Measurements from ENCODE around the gene ANKRD13A.
A peak's percentile ranks its signal among the peaks of the same experiment; 100 is the strongest.

Gene ANKRD13A

DNA sequence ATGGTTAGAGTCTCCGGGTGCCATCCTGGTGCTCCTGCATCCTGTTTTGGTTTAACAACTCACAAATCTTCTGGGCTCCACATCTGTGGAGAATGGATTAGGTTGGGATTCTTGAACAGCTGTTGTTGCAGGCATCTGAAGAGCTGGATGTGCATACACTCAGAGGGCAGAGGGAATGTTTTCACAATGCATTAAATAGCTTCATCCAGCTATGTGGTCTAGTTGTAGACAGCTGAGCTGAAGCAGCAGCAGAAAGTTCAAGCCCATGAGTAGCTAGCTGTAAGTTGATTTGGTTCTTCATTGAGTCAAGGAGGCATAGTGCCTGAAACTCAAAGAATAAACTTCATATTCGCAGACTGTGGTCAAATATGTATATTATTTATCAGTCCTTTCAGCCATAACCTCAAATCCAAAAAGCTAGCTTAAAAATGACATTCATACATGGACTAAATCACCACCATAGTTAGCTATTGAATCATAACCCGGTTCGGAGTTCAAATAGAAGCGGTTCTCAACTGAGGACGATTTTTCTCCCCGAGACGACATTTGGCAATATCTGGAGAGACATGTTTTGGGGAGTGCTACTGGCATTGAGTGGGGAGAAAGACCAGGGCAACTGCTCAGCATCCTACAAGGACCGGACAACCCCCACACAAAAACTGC is 858 bp upstream of the ANKRD13A start:
- ChIA-PET CTCF (interaction anchor here (0.8 to 1.4 kb wide), 2 partner anchors 26 to 51 kb away, joined by 3 to 4 read pairs; no protein-coding TSS in a partner anchor), POLR2A (interaction anchor here (0.8 to 1.7 kb wide), 6 partner anchors 11 to 110 kb away, joined by 3 to 5 read pairs (median 3); no protein-coding TSS in a partner anchor)
- H3K4me3 ChIP-seq (ENCODE audit: low read depth, low read length) = peak overlapping the region; percentile 87
- no peak for DNase-seq (ENCODE audit: low read depth, low spot score)
- TF ChIP-seq, protein P1, sequence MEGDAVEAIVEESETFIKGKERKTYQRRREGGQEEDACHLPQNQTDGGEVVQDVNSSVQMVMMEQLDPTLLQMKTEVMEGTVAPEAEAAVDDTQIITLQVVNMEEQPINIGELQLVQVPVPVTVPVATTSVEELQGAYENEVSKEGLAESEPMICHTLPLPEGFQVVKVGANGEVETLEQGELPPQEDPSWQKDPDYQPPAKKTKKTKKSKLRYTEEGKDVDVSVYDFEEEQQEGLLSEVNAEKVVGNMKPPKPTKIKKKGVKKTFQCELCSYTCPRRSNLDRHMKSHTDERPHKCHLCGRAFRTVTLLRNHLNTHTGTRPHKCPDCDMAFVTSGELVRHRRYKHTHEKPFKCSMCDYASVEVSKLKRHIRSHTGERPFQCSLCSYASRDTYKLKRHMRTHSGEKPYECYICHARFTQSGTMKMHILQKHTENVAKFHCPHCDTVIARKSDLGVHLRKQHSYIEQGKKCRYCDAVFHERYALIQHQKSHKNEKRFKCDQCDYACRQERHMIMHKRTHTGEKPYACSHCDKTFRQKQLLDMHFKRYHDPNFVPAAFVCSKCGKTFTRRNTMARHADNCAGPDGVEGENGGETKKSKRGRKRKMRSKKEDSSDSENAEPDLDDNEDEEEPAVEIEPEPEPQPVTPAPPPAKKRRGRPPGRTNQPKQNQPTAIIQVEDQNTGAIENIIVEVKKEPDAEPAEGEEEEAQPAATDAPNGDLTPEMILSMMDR (IDR thresholded peaks at IDR 0.05; ENCODE audit: insufficient read depth, low read length, missing control alignments) = no peak

DNA sequence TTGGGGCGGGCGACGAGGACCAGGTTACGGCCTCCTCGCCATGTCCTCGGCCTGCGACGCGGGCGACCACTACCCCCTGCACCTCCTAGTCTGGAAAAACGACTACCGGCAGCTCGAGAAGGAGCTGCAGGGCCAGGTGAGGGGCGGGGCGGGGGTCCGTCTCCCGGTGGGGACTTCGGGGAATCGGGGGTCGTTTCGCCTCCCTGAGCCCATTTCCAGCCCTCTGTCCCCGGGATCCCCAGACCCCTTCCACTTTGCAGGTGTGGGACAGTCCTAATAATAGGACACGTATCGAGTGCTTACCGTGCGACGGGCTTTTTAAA is 380 bp downstream of the ANKRD13A start:
- peak overlapping the region; percentile 87 for H3K4me3 ChIP-seq (ENCODE audit: low read depth, low read length)
- TF ChIP-seq, protein P1 (IDR thresholded peaks at IDR 0.05; ENCODE audit: insufficient read depth, low read length, missing control alignments) = no peak
- DNase-seq (ENCODE audit: low read depth, low spot score) = no peak
- POLR2A ChIA-PET = interaction anchor here (0.8 to 1.7 kb wide), 6 partner anchors 12 to 281 kb away, joined by 3 to 5 read pairs (median 4); no protein-coding TSS in a partner anchor
- CTCF ChIA-PET = no interaction called here

DNA sequence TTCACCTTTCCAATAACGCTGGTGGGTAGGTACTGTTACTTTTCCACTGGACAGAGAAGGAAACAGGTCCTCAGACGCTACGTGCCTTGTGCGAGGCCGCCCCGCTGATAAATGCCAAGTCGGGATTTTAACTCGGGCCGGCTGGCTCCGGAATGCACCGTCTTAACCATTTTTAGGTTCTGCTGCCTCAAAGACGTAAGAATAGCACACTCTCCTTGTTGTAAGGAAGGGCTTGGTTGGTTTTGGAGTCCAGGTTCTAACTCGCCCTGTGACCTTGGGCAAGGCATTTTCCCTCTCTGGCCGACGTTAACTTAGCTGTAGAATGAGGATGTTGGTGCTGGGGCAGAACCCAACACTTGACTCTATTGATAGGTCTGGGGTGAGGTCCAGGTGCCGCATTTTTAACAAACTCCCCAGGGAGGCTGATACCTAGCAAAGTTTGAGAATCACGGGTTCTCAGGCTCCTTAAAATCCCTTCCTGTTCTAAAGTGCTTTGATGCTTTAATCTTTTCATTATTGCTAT is 814 bp downstream of the ANKRD13A start:
- peak overlapping the region; percentile 87 for H3K4me3 ChIP-seq (ENCODE audit: low read depth, low read length)
- POLR2A ChIA-PET = interaction anchor here (0.6 kb wide), 1 partner anchor 49 kb away, joined by 3 read pairs; no protein-coding TSS in a partner anchor
- TF ChIP-seq, protein P1 (IDR thresholded peaks at IDR 0.05; ENCODE audit: insufficient read depth, low read length, missing control alignments) = no peak
- no peak for DNase-seq (ENCODE audit: low read depth, low spot score)
- CTCF ChIA-PET = no interaction called here

DNA sequence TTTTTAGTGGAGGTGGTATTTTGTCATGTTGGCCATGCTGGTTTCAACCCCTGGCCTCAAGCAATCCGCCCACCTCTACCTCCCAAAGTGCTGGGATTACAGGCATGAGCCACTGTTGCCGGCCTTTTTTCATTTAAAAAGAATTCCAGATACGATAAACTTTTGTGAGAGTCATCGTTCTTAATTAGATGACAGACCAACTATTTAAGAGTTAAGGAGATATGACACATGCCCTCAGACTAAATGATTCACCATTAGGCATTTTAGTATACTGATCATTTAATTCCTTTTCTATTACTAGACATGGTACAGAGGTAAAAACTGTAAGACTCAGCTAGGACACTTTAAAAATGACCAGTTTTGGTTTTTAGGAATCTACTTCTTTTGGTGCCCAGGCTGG is 2.4 kb downstream of the ANKRD13A start:
- CTCF ChIA-PET = interaction anchor here (0.6 to 1.2 kb wide), 2 partner anchors 19 to 1328 kb away, joined by 3 to 5 read pairs; no protein-coding TSS in a partner anchor
- H3K4me3 ChIP-seq (ENCODE audit: low read depth, low read length) = peak overlapping the region; percentile 87
- DNase-seq (ENCODE audit: low read depth, low spot score) = peak; percentile 61
- TF ChIP-seq, protein P1 (IDR thresholded peaks at IDR 0.05; ENCODE audit: insufficient read depth, low read length, missing control alignments) = no peak
- POLR2A ChIA-PET = interaction anchor here (0.6 kb wide), 1 partner anchor 20 kb away, joined by 3 read pairs; no protein-coding TSS in a partner anchor

DNA sequence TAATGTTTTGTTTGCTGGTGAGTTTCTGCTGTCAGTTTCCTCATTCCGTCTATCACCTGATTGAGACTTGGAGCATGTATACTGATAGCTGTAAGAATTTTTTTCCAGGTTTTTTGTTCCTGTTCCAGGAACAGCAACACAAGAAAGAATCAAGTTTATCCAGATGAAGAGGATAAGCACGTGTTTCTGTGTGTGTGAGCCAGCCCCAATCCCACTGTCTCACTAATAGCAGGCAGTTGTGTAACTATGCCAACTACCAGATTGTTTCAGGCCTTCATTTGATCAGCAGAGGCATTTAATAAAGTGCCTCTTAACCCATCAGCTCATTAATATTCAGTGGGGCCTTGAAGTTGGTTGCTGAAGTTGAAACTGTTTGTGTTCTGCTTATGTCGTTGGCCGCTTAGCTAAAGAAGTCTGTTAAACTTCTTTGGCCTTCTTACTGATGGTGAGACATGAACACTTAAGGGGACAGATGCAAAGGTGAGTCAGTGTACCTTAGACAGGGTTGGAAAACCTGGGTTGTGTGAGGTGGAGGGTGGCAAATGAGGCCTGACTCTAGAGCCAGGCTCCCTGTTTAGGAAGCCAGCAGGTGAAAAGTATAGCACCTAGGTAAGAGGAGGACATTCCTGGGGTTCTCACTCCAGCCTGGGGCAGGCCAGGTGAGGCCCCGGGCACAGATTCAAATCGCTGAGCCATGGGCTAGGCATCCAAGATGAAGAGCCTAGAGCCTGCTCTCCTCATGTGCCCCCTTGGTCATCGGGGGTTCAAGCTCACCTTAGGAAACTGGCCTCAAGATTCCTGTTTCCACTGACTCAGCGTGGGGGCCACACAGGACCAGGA is 3.7 kb downstream of the ANKRD13A start:
- ChIA-PET CTCF (interaction anchor here (0.7 to 1.3 kb wide), 6 partner anchors 9 to 97 kb away, joined by 3 to 5 read pairs (median 4); no protein-coding TSS in a partner anchor), POLR2A (interaction anchor here (0.6 to 1.1 kb wide), 3 partner anchors 11 to 1898 kb away, joined by 3 read pairs; no protein-coding TSS in a partner anchor)
- no peak for DNase-seq (ENCODE audit: low read depth, low spot score)
- TF ChIP-seq, protein P1 (IDR thresholded peaks at IDR 0.05; ENCODE audit: insufficient read depth, low read length, missing control alignments) = no peak
- H3K4me3 ChIP-seq (ENCODE audit: low read depth, low read length) = no peak overlapping the region; the same call in 1 of the 2 replicates
